Neuronal stem cell (in vitro differentiated cells): Measurements from ENCODE around the gene RSPO3. TPM values are rescaled to one million over a fixed set of nuclear protein-coding genes. Genes with fewer than 3 reads are reported as not detected.

ENCODE experiments used
- DNase-seq: peaks from one replicate; pipeline ENCODE4 v3.0.0-alpha.2; 2013; ENCODE audit warnings: low spot score
- H2AFZ ChIP-seq: one replicate; pipeline ENCODE4 v1.6.1; 2013; ENCODE audit warnings: mild to moderate bottlenecking, low read length, inconsistent platforms
- H2AK5ac ChIP-seq: 2 replicates; pipeline ENCODE4 v1.6.1; 2013; ENCODE audit warnings: low read depth, mild to moderate bottlenecking, inconsistent platforms, low read length, moderate library complexity, mixed read lengths
- H2BK120ac ChIP-seq: 2 replicates; pipeline ENCODE4 v1.6.1; 2013; ENCODE audit warnings: low read depth, mild to moderate bottlenecking, inconsistent platforms, low read length, moderate library complexity, mixed read lengths
- H2BK12ac ChIP-seq: one replicate; pipeline ENCODE4 v1.6.1; 2013; ENCODE audit warnings: low read length, inconsistent platforms
- H2BK15ac ChIP-seq: 2 replicates; pipeline ENCODE4 v1.6.1; 2013; ENCODE audit warnings: mild to moderate bottlenecking, low read length, inconsistent platforms, mixed read lengths
- H2BK5ac ChIP-seq: one replicate; pipeline ENCODE4 v1.6.1; 2013; ENCODE audit warnings: inconsistent platforms, mild to moderate bottlenecking, low read length, moderate library complexity
- H3K14ac ChIP-seq: one replicate; pipeline ENCODE4 v1.6.1; 2013; ENCODE audit warnings: low read length, inconsistent platforms
- H3K18ac ChIP-seq: 2 replicates; pipeline ENCODE4 v1.6.1; 2013; ENCODE audit warnings: low read length, inconsistent platforms
- H3K23ac ChIP-seq: 2 replicates; pipeline ENCODE4 v1.6.1; 2013; ENCODE audit warnings: low read depth, mild to moderate bottlenecking, mixed read lengths, low read length, inconsistent platforms; ENCODE audit not compliant: poor library complexity
- H3K27ac ChIP-seq: replicated peaks from 3 replicates; pipeline ENCODE4 v1.5.1; 2013; ENCODE audit warnings: low read length, inconsistent platforms
- H3K27me3 ChIP-seq, 3 experiments: 2 replicates each; pipeline ENCODE4 v1.6.1; 2013; ENCODE audit warnings: low read length in 3 of 3, mild to moderate bottlenecking in 2 of 3, inconsistent platforms in 1 of 3, low read depth in 1 of 3, mixed read lengths in 1 of 3, moderate library complexity in 1 of 3; ENCODE audit not compliant: control insufficient read depth in 3 of 3, insufficient read depth in 3 of 3
- H3K36me3 ChIP-seq, 2 donors: replicated peaks in 1 of 2; 2 replicates each; pipeline ENCODE4 v1.6.1; 2013; ENCODE audit warnings: low read length in 2 of 2; ENCODE audit not compliant: control insufficient read depth in 2 of 2, insufficient read depth in 2 of 2
- H3K4ac ChIP-seq: 2 replicates; pipeline ENCODE4 v1.6.1; 2013; ENCODE audit warnings: inconsistent platforms, mild to moderate bottlenecking, low read length, moderate library complexity
- H3K4me1 ChIP-seq, 2 donors: 1 replicate in 1 of 2; 2 replicates in 1 of 2; pipeline ENCODE4 v1.6.1; 2013; ENCODE audit warnings: low read length in 2 of 2, low read depth in 1 of 2; ENCODE audit not compliant: control insufficient read depth in 2 of 2, insufficient read depth in 1 of 2
- H3K4me2 ChIP-seq: one replicate; pipeline ENCODE4 v1.6.1; 2013; ENCODE audit warnings: mild to moderate bottlenecking, low read length, inconsistent platforms; ENCODE audit not compliant: insufficient read depth, poor library complexity, severe bottlenecking
- H3K4me3 ChIP-seq, 2 donors: 2 replicates each; pipeline ENCODE4 v1.5.1; 2013; ENCODE audit warnings: low read length in 2 of 2, mild to moderate bottlenecking in 2 of 2, inconsistent platforms in 1 of 2, moderate library complexity in 1 of 2
- H3K79me1 ChIP-seq: one replicate; pipeline ENCODE4 v1.6.1; 2013; ENCODE audit warnings: low read depth, mild to moderate bottlenecking, inconsistent platforms, low read length, moderate library complexity
- H3K9ac ChIP-seq: one replicate; pipeline ENCODE4 v1.6.1; 2013; ENCODE audit warnings: mild to moderate bottlenecking, low read depth, low read length, inconsistent platforms; ENCODE audit not compliant: poor library complexity
- H3K9me3 ChIP-seq, 2 donors: replicated peaks in 1 of 2; 2 replicates each; pipeline versions ENCODE3 to v1.6.1; 2013; ENCODE audit warnings: low read length in 2 of 2, mild to moderate bottlenecking in 2 of 2, inconsistent platforms in 1 of 2, low read depth in 1 of 2, mixed read lengths in 1 of 2, moderate library complexity in 1 of 2; ENCODE audit not compliant: control insufficient read depth in 2 of 2, insufficient read depth in 1 of 2
- H4K8ac ChIP-seq: one replicate; pipeline ENCODE4 v1.6.1; 2013; ENCODE audit warnings: low read depth, mild to moderate bottlenecking, inconsistent platforms, low read length, moderate library complexity
- H4K91ac ChIP-seq: one replicate; pipeline ENCODE4 v1.6.1; 2013; ENCODE audit warnings: low read length, low read depth, mild to moderate bottlenecking, inconsistent platforms; ENCODE audit not compliant: poor library complexity
- WGBS, 2 donors: extraction: QIAGEN DNeasy Blood & Tissue Kit; methylation state at CpG; one replicate each; pipeline ENCODE4 v1.1.7; 2013; ENCODE audit warnings: missing lambda C conversion rate in 2 of 2, mixed read lengths in 1 of 2; ENCODE audit not compliant: insufficient read length in 2 of 2, insufficient replicate concordance in 1 of 2; ENCODE audit errors: extremely low coverage in 2 of 2; 5-methylcytosine and 5-hydroxymethylcytosine counted together
- polyA plus RNA-seq, 2 experiments: library from polyadenylated mRNA; stranded (reverse); fragments of 200-250 nt; gene quantifications; one replicate each; pipeline ENCODE4 v1.2.3, GENCODE V29; 2013

Gene RSPO3
- polyA plus RNA-seq (2013, experiment 1 of 2) = 0.03 TPM
- 0.03 TPM for polyA plus RNA-seq (2013, experiment 2 of 2)

- Histone ChIP-seq H2BK5ac (no peak within 1 kb of the TSS), H4K91ac (no peak within 1 kb of the TSS), H3K27me3 (peaks cover 21 to 83% (median 36%) of the 10 kb centered on the region in 3 experiments), H3K4ac (no peak within 1 kb of the TSS), H3K4me3 (peak within 1 kb of the TSS; percentile 52 to 79), H2AK5ac (no peak within 1 kb of the TSS), H3K36me3 (no peaks in the 10 kb centered on the region), H2BK12ac (no peak within 1 kb of the TSS), H3K9me3 (no peaks in the 10 kb centered on the region), H3K9ac (peak within 1 kb of the TSS; percentile 53), H2BK120ac (no peak within 1 kb of the TSS), H3K14ac (peak within 1 kb of the TSS; percentile 38), H2BK15ac (no peak within 1 kb of the TSS), H4K8ac (no peak within 1 kb of the TSS), H3K23ac (no peak within 1 kb of the TSS), H3K4me2 (peak within 1 kb of the TSS; percentile 99), H3K4me1 (peaks cover 11 to 12% of the 10 kb centered on the region in 2 donors), H2AFZ (peak within 1 kb of the TSS; percentile 94), H3K18ac (peak within 1 kb of the TSS; percentile 71), H3K27ac (no peak within 1 kb of the TSS), H3K79me1 (no peaks in the 10 kb centered on the region)
- DNase-seq = peak; percentile 44
- no CpG with 5 or more reads among the region's 63 CpGs for WGBS, 2 donors
These were observed at the start of gene RSPO3 for GRCh38 chr6:127118298-127119101. Gene RSPO3 (plus strand): TSS chr6:127118671. CDS start chr6:127119193, 522 bp downstream.

GRCh38 chr6:127069659-127070279, 48.7 kb upstream of the RSPO3 start:
- H2BK12ac ChIP-seq = no peak overlapping the region
- H3K4ac ChIP-seq = no peak overlapping the region
- no peaks in the 10 kb centered on the region for H3K27me3 ChIP-seq
- H3K79me1 ChIP-seq = no peaks in the 10 kb centered on the region
- no peak overlapping the region for H3K4me3 ChIP-seq
- no peak overlapping the region for H2BK120ac ChIP-seq
- WGBS, 2 donors = no CpG with 5 or more reads among the region's 3 CpGs
- H2AK5ac ChIP-seq = no peak overlapping the region
- H3K27ac ChIP-seq = no peak overlapping the region
- H3K4me1 ChIP-seq = no peaks in the 10 kb centered on the region
- H2AFZ ChIP-seq = no peak overlapping the region
- no peak overlapping the region for H3K14ac ChIP-seq
- no peak overlapping the region for H2BK15ac ChIP-seq
- H3K36me3 ChIP-seq = no peaks in the 10 kb centered on the region
- no peak overlapping the region for H3K18ac ChIP-seq
- H4K8ac ChIP-seq = no peak overlapping the region
- peak; percentile 15 for DNase-seq
- no peaks in the 10 kb centered on the region for H3K9me3 ChIP-seq
- H2BK5ac ChIP-seq = no peak overlapping the region
- H3K9ac ChIP-seq = no peak overlapping the region
- H3K23ac ChIP-seq = no peak overlapping the region
- H3K4me2 ChIP-seq = no peak overlapping the region
- H4K91ac ChIP-seq = no peak overlapping the region

- no peak overlapping the region for H2AK5ac ChIP-seq
- H3K27me3 ChIP-seq = no peaks in the 10 kb centered on the region
- H3K36me3 ChIP-seq = no peaks in the 10 kb centered on the region
- no peak overlapping the region for H4K91ac ChIP-seq
- H2BK120ac ChIP-seq = no peak overlapping the region
- no peak overlapping the region for H4K8ac ChIP-seq
- no peak for DNase-seq
- no peak overlapping the region for H3K4me3 ChIP-seq
- no peak overlapping the region for H3K4ac ChIP-seq
- H3K9me3 ChIP-seq = no peaks in the 10 kb centered on the region
- no peak overlapping the region for H3K23ac ChIP-seq
- no peak overlapping the region for H3K4me2 ChIP-seq
- no peak overlapping the region for H2AFZ ChIP-seq
- no peak overlapping the region for H2BK15ac ChIP-seq
- no peak overlapping the region for H3K27ac ChIP-seq
- WGBS, 2 donors = no CpG with 5 or more reads among the region's 1 CpG
- no peak overlapping the region for H3K18ac ChIP-seq
- no peak overlapping the region for H3K9ac ChIP-seq
- H3K79me1 ChIP-seq = no peaks in the 10 kb centered on the region
- H2BK5ac ChIP-seq = no peak overlapping the region
- H3K4me1 ChIP-seq = no peaks in the 10 kb centered on the region
- H3K14ac ChIP-seq = no peak overlapping the region
- H2BK12ac ChIP-seq = no peak overlapping the region
These were observed 45.2 kb upstream of the RSPO3 start for GRCh38 chr6:127073222-127073621.

- no peak for DNase-seq
- Histone ChIP-seq H3K79me1 (no peaks in the 10 kb centered on the region), H3K27me3 (no peaks in the 10 kb centered on the region), H2AFZ (no peak overlapping the region), H2BK5ac (no peak overlapping the region), H3K36me3 (no peaks in the 10 kb centered on the region), H3K4ac (no peak overlapping the region), H3K23ac (no peak overlapping the region), H2BK120ac (no peak overlapping the region), H3K4me1 (no peaks in the 10 kb centered on the region), H2BK15ac (no peak overlapping the region), H2AK5ac (no peak overlapping the region), H4K8ac (no peak overlapping the region), H4K91ac (no peak overlapping the region), H2BK12ac (no peak overlapping the region), H3K27ac (no peak overlapping the region), H3K9ac (no peak overlapping the region), H3K14ac (no peak overlapping the region), H3K18ac (no peak overlapping the region), H3K4me2 (no peak overlapping the region), H3K4me3 (no peak overlapping the region), H3K9me3 (no peaks in the 10 kb centered on the region)
- no CpG with 5 or more reads among the region's 4 CpGs for WGBS, 2 donors
These were observed 42.0 kb upstream of the RSPO3 start for GRCh38 chr6:127076466-127076865.
